Activated CD8-positive, alpha-beta T cell treated with anti-CD3 and anti-CD28 coated beads, Interleukin-2, amount 10 ng/mL, durations not matched to agents 7 days and 5 days (primary cell): ENCODE measurements around the gene TRIM64C. TPM values are rescaled to one million over a fixed set of nuclear protein-coding genes. Genes with fewer than 3 reads are reported as not detected.
"Not testable (repeated sequence)": the region's sequence is repeated elsewhere in the genome, so short reads cannot be mapped to it uniquely, and the experiment has no call there.

Experiments
- ATAC-seq: fragments of 150-1000 bp; cut with Tn5 transposase; one replicate; pipeline ENCODE4 v1.10.0; 2021; ENCODE audit warnings: moderate library complexity
- CTCF ChIA-PET: fragments of 350-600 bp; sonication (Branson Sonifier 250); formaldehyde crosslinking; loops from one replicate; lab custom pipeline; 2021; ENCODE audit warnings: antibody characterized with exemption; lab: Charles Lee
- POLR2A ChIA-PET: fragments of 350-600 bp; sonication (Branson Sonifier 250); formaldehyde crosslinking; loops from one replicate; lab custom pipeline; 2021; ENCODE audit warnings: antibody characterized with exemption; lab: Charles Lee
- DNase-seq: peaks from one replicate; pipeline ENCODE4 v3.0.0-alpha.2; 2020
- H3K27ac Mint-ChIP-seq: one replicate; pipeline ENCODE4 v1.8.0; 2021; ENCODE audit warnings: mild to moderate bottlenecking, mixed read lengths
- H3K27me3 Mint-ChIP-seq: one replicate; pipeline ENCODE4 v1.8.0; 2021; ENCODE audit warnings: low read depth, mixed read lengths
- H3K36me3 Mint-ChIP-seq: one replicate; pipeline ENCODE4 v1.8.0; 2021; ENCODE audit warnings: low read depth, mixed read lengths
- H3K4me1 Mint-ChIP-seq: one replicate; pipeline ENCODE4 v1.8.0; 2021; ENCODE audit warnings: low read depth, mixed read lengths
- H3K4me3 Mint-ChIP-seq: one replicate; pipeline ENCODE4 v1.8.0; 2021; ENCODE audit warnings: mild to moderate bottlenecking, mixed read lengths
- H3K9me3 Mint-ChIP-seq: one replicate; pipeline ENCODE4 v1.8.0; 2022; ENCODE audit warnings: mixed read lengths; ENCODE audit not compliant: insufficient read depth
- total RNA-seq, 2 experiments: library from RNA; stranded (reverse); gene quantifications; one replicate each; pipeline ENCODE4 v1.2.3, GENCODE V29; 2021

Gene TRIM64C, protein sequence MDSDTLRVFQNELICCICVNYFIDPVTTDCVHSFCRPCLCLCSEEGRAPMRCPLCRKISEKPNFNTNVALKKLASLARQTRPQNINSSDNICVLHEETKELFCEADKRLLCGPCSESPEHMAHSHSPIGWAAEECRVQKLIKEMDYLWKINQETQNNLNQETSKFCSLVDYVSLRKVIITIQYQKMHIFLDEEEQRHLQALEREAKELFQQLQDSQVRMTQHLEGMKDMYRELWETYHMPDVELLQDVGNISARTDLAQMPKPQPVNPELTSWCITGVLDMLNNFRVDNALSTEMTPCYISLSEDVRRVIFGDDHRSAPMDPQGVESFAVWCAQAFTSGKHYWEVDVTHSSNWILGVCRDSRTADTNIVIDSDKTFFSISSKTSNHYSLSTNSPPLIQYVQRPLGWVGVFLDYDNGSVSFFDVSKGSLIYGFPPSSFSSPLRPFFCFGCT
- not detected for total RNA-seq

DNA sequence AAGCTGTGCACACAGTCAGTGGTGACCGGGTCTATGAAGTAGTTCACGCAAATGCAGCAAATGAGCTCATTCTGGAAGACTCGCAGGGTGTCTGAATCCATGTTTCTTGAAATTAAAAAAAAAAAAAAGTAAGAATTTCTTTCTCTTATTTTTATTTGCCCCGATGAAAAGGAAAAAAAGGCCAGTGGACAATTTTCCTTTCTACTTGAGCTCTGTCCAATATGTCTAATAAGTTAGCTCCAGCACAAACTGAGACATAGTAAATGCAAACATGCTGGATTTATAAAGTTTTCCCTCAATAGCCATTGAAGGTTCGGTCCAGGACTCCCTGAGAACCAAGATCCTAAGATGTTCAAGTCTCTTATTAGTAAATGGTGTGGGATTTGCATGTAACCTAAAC lies at the start of gene TRIM64C:
TSS of gene TRIM64C (minus strand) at position 101 of the 400 bp plus-strand sequence. CDS start at position 101, 0 bp downstream.
- H3K4me1 Mint-ChIP-seq, CTCF ChIA-PET, H3K4me3 Mint-ChIP-seq, H3K27me3 Mint-ChIP-seq, H3K9me3 Mint-ChIP-seq, DNase-seq, ATAC-seq, H3K36me3 Mint-ChIP-seq, H3K27ac Mint-ChIP-seq: not testable (repeated sequence)
- POLR2A ChIA-PET = interaction anchor here (0.6 kb wide), 1 partner anchor 892 kb away, joined by 5 read pairs; no protein-coding TSS in a partner anchor

DNA sequence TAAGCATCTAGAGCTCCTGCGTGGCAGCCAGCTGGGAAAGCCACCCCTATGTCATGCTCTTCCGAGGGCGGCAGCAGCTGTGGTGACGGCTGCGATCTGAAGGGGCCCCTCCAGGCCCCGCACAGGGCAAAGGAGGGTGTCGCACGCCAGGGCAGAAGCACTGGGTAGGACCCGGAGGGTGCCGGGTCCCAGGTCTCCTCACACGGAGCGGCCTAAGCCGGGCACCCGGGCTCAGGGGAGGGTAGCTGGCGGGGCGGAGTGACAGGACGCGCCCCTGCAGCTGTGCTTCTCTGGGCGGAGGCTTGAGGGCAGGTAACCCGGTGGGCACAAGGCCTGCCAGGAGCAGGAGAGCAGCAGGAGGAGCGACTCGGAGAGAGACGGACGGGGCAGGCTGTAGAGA lies 43.4 kb upstream of the TRIM64C start:
- H3K27ac Mint-ChIP-seq, H3K4me1 Mint-ChIP-seq, H3K4me3 Mint-ChIP-seq, H3K9me3 Mint-ChIP-seq, POLR2A ChIA-PET, H3K27me3 Mint-ChIP-seq, DNase-seq, H3K36me3 Mint-ChIP-seq, CTCF ChIA-PET, ATAC-seq: not testable (repeated sequence)

DNA sequence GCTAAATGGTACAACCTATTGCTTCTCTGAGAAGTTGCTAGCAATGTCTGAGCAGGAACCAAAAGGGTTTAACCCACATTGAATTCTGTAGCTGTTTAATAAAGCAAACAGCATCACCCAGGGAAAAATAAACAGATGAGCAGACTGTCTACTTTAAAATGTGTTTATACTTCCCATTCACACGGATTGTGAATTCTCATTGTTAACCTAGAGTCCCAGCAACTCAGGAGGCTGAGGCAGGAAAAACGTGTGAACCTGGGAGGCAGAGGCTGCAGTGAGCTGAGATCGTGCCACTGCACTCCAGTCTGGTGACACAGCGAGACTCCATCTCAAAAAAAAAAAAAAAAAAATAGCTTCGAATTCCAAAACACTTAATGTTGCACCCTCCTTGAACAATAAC lies 11.0 kb upstream of the TRIM64C start:
- H3K27ac Mint-ChIP-seq, H3K27me3 Mint-ChIP-seq, H3K4me3 Mint-ChIP-seq, H3K4me1 Mint-ChIP-seq, DNase-seq, H3K9me3 Mint-ChIP-seq, CTCF ChIA-PET, H3K36me3 Mint-ChIP-seq, ATAC-seq, POLR2A ChIA-PET: not testable (repeated sequence)

DNA sequence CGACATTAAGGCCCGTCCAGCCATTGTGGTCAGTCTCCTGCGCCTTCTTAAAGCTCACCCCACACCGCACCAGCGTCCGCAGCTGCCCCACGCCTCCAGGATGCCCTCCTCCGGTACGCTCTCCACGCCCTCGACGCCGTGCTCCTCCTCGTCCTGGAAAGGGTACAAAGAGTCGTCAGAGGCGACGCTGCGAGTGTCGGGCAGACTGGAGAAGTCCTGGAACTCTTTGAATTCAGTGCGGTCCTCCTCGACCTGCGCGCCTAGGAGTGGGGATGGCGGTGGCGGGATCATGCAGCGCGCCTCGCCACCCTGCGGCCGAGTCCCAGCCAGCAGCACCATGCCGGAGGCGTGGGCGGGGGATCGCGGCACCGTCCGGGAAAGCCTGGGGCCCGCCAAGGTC lies 9.1 kb downstream of the TRIM64C start:
- H3K4me1 Mint-ChIP-seq, DNase-seq, POLR2A ChIA-PET, H3K36me3 Mint-ChIP-seq, H3K9me3 Mint-ChIP-seq, ATAC-seq, H3K4me3 Mint-ChIP-seq, H3K27ac Mint-ChIP-seq, CTCF ChIA-PET, H3K27me3 Mint-ChIP-seq: not testable (repeated sequence)

DNA sequence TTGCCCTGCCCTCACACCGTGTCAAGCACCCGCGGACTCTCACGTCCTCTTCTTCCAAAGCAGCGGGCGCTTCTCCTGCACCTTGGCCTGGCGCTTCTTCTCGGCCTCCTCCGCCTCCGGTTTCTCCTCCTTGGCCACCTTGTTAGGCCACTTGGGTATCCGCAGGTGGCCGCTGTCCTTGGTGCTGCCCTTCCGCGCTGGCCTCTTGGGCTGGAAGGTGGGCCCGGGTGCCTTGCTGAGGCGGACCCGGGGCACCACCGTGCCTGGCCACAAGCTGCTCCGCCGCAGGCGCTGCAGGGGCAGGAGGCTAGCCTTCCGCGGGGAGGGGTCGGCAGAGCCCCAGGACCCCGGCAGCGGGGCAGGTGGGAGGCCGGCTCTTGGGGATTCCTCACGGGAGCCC lies 10.7 kb downstream of the TRIM64C start:
- H3K4me1 Mint-ChIP-seq, H3K9me3 Mint-ChIP-seq, POLR2A ChIA-PET, H3K36me3 Mint-ChIP-seq, ATAC-seq, H3K4me3 Mint-ChIP-seq, H3K27ac Mint-ChIP-seq, CTCF ChIA-PET, H3K27me3 Mint-ChIP-seq, DNase-seq: not testable (repeated sequence)

DNA sequence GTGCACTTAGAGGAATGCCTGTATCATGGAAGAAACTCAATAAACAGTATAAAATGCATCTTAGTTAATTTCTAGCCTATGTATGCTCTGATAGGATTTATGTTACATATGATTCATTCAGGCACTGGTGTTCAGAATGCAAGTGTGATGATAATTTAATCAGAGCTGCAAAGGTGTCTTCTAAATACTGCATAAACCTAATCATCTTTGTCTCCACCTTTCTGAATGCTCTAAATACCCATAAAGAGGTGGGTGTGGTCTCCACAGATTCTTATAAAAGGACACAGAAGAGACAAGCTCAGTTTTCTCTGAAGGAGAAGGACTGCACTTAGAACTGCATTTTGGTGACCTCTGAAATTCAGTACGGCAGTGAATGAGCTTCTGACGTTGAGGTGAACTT lies 30.4 kb downstream of the TRIM64C start, which contains the start of gene TRIM49B:
TSS of gene TRIM49B (plus strand) at position 301 of the 400 bp plus-strand sequence. CDS start 2,777 bp downstream, outside the sequence.
- H3K27me3 Mint-ChIP-seq, POLR2A ChIA-PET, CTCF ChIA-PET, ATAC-seq, H3K9me3 Mint-ChIP-seq, H3K36me3 Mint-ChIP-seq, H3K4me1 Mint-ChIP-seq, H3K4me3 Mint-ChIP-seq, DNase-seq, H3K27ac Mint-ChIP-seq: not testable (repeated sequence)

Other genes with a start within 250 kb of the TRIM64C start
- gene TRIM51G, start 75.2 kb downstream of the TRIM64C start, total RNA-seq = not detected
- not detected for gene TRIM49B, start 30.3 kb downstream of the TRIM64C start, total RNA-seq
- gene FOLH1, start 149.5 kb upstream of the TRIM64C start, total RNA-seq = not detected